ENCODE data around the gene LNX1.

- TF ChIP-seq POLR2A (IDR thresholded peaks at IDR 0.05) (no peak), CTCF (IDR thresholded peaks at IDR 0.05) (no peak)
These were observed 7.8 kb downstream of the LNX1 start for GRCh38 chr4:53583513-53583912.
